ENCODE data around the gene PDGFC.

Gene PDGFC

GRCh38 chr4:156746111-156746510 is 225.5 kb downstream of the PDGFC start:
- DNase-seq (ENCODE audit: low spot score) = no peak

- no peak for DNase-seq (ENCODE audit: low spot score)
Measured at GRCh38 chr4:156738766-156739165, 232.8 kb downstream of the PDGFC start.

GRCh38 chr4:156734965-156735895 is 236.4 kb downstream of the PDGFC start:
- no peak for DNase-seq (ENCODE audit: low spot score)

GRCh38 chr4:156733582-156733981 is 238.0 kb downstream of the PDGFC start:
- no peak for DNase-seq (ENCODE audit: low spot score)

- no peak for DNase-seq (ENCODE audit: low spot score)
Measured at GRCh38 chr4:156732634-156733033, 239.0 kb downstream of the PDGFC start.

- DNase-seq (ENCODE audit: low spot score) = no peak
Measured at GRCh38 chr4:156729416-156729815, 242.2 kb downstream of the PDGFC start.

- DNase-seq (ENCODE audit: low spot score) = no peak
Measured at GRCh38 chr4:156725257-156725656, 246.3 kb downstream of the PDGFC start.

- no peak for DNase-seq (ENCODE audit: low spot score)
Measured at GRCh38 chr4:156723951-156724668, 247.5 kb downstream of the PDGFC start.

- no peak for DNase-seq (ENCODE audit: low spot score)
Measured at GRCh38 chr4:156718226-156718625, 253.4 kb downstream of the PDGFC start.

- no peak for DNase-seq (ENCODE audit: low spot score)
Measured at GRCh38 chr4:156711193-156711590, 260.4 kb downstream of the PDGFC start.
